SK-N-SH treated with all-trans-retinoic acid at 6 μM for 48 hours (cell line): ENCODE data around the gene ATP5MC2.

Experiments
- BACH2 ChIP-seq: fragments of 250-450 bp; sonication (Bioruptor Pico); IDR thresholded peaks from 2 replicates; pipeline ENCODE4 v1.9.0; 2021; ENCODE audit warnings: mild to moderate bottlenecking, borderline replicate concordance
- GLIS3 ChIP-seq: fragments of 250-450 bp; sonication (Bioruptor Pico); IDR thresholded peaks from 2 replicates; pipeline ENCODE4 v1.5.0; 2020; ENCODE audit warnings: mild to moderate bottlenecking, moderate library complexity
- POU6F1 ChIP-seq: fragments of 250-450 bp; sonication (Bioruptor Pico); IDR thresholded peaks from 2 replicates; pipeline ENCODE4 v1.8.0; 2021; ENCODE audit warnings: low read depth, mild to moderate bottlenecking, moderate library complexity, borderline replicate concordance
- RARB ChIP-seq: fragments of 250-450 bp; sonication (Bioruptor Pico); IDR thresholded peaks from 2 replicates; pipeline ENCODE4 v1.8.0; 2021; ENCODE audit warnings: mild to moderate bottlenecking, moderate library complexity
- ZFP3 ChIP-seq: fragments of 250-450 bp; sonication (Bioruptor Pico); IDR thresholded peaks from 2 replicates; pipeline ENCODE4 v1.5.0; 2020; ENCODE audit warnings: mild to moderate bottlenecking, moderate library complexity
- ZFP30 ChIP-seq: fragments of 450-650 bp; formaldehyde crosslinking; IDR thresholded peaks from 2 replicates; pipeline ENCODE4 v1.5.0; 2022; ENCODE audit warnings: mild to moderate bottlenecking, moderate library complexity

- TF ChIP-seq ZFP3: no peak
- TF ChIP-seq GLIS3 (CRISPR knock-in tag): no peak
- no peak for TF ChIP-seq RARB
- no peak for TF ChIP-seq ZFP30
- TF ChIP-seq POU6F1 (CRISPR knock-in tag): no peak
- TF ChIP-seq BACH2 (CRISPR knock-in tag): no peak
These were observed 51.4 kb downstream of the ATP5MC2 start for GRCh38 chr12:53624458-53624857.
